NCI-H2107 treated with DMSO at 0.1 percent for 48 hours (cell line): ENCODE data around the gene CFAP99.

ENCODE experiments used
- DNase-seq: peaks from one replicate; lab custom pipeline; 2025; ENCODE audit not compliant: unreplicated experiment; lab: John Stamatoyannopoulos, UW

Gene CFAP99

GRCh38 chr4:2390784-2391421 lies 27.9 kb upstream of the CFAP99 start:
- no peak for DNase-seq

- no peak for DNase-seq
These were observed 25.1 kb upstream of the CFAP99 start for GRCh38 chr4:2393353-2394270.

GRCh38 chr4:2394528-2394927 lies 24.2 kb upstream of the CFAP99 start:
- DNase-seq: no peak

GRCh38 chr4:2395038-2395437 lies 23.7 kb upstream of the CFAP99 start:
- DNase-seq: no peak

- no peak for DNase-seq
These were observed 23.2 kb upstream of the CFAP99 start for GRCh38 chr4:2395584-2395983.

GRCh38 chr4:2396781-2397368 lies 21.9 kb upstream of the CFAP99 start:
- no peak for DNase-seq

- DNase-seq: no peak
These were observed 21.0 kb upstream of the CFAP99 start for GRCh38 chr4:2397596-2398379.

GRCh38 chr4:2399216-2399615 lies 19.5 kb upstream of the CFAP99 start:
- DNase-seq: no peak

- DNase-seq: no peak
These were observed 19.0 kb upstream of the CFAP99 start for GRCh38 chr4:2399631-2400190.

GRCh38 chr4:2400841-2401609 lies 17.7 kb upstream of the CFAP99 start:
- DNase-seq: no peak

- no peak for DNase-seq
These were observed 17.2 kb upstream of the CFAP99 start for GRCh38 chr4:2401610-2401983.

- no peak for DNase-seq
These were observed 16.5 kb upstream of the CFAP99 start for GRCh38 chr4:2402048-2402842.

- DNase-seq: no peak
These were observed 15.8 kb upstream of the CFAP99 start for GRCh38 chr4:2402941-2403340.

GRCh38 chr4:2406406-2406805 lies 12.3 kb upstream of the CFAP99 start:
- DNase-seq: no peak

GRCh38 chr4:2406920-2407319 lies 11.8 kb upstream of the CFAP99 start:
- DNase-seq: no peak

GRCh38 chr4:2407991-2408342 lies 10.8 kb upstream of the CFAP99 start:
- DNase-seq: no peak

- no peak for DNase-seq
These were observed 10.3 kb upstream of the CFAP99 start for GRCh38 chr4:2408401-2408958.

GRCh38 chr4:2408976-2409375 lies 9.8 kb upstream of the CFAP99 start:
- no peak for DNase-seq

- DNase-seq: no peak
These were observed 9.4 kb upstream of the CFAP99 start for GRCh38 chr4:2409381-2409783.
